Testis (tissue), 2 donors: ENCODE measurements around the gene CAPZB.

Experiments used
- POLR2A ChIP-seq: fragments of 450-650 bp; IDR thresholded peaks from one replicate; pipeline ENCODE4 v1.6.1; 2017; ENCODE audit warnings: antibody characterized with exemption, mild to moderate bottlenecking, moderate library complexity
- TF ChIP-seq, protein P1 (sequence below), 3 experiments: fragments of 450-650 bp in 2 of 3; fragments of 200-600 bp in 1 of 3; sonication (generic) in 1 of 3; IDR thresholded peaks; one replicate each; pipeline ENCODE4 v1.5.1; 2016 to 2019; ENCODE audit warnings: antibody characterized with exemption in 3 of 3, mild to moderate bottlenecking in 2 of 3, moderate library complexity in 1 of 3

GRCh38 chr1:19331262-19331878, 154.0 kb downstream of the CAPZB start:
- TF ChIP-seq, protein P1, sequence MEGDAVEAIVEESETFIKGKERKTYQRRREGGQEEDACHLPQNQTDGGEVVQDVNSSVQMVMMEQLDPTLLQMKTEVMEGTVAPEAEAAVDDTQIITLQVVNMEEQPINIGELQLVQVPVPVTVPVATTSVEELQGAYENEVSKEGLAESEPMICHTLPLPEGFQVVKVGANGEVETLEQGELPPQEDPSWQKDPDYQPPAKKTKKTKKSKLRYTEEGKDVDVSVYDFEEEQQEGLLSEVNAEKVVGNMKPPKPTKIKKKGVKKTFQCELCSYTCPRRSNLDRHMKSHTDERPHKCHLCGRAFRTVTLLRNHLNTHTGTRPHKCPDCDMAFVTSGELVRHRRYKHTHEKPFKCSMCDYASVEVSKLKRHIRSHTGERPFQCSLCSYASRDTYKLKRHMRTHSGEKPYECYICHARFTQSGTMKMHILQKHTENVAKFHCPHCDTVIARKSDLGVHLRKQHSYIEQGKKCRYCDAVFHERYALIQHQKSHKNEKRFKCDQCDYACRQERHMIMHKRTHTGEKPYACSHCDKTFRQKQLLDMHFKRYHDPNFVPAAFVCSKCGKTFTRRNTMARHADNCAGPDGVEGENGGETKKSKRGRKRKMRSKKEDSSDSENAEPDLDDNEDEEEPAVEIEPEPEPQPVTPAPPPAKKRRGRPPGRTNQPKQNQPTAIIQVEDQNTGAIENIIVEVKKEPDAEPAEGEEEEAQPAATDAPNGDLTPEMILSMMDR (IDR thresholded peaks at IDR 0.05): no peak
- no peak for TF ChIP-seq POLR2A
